NB4 (cell line): ENCODE results near the gene TIPARP.

Experiments used
- POLR2A ChIP-seq: IDR thresholded peaks from 2 replicates; pipeline ENCODE4 v1.6.1; 2011; ENCODE audit warnings: mild to moderate bottlenecking; ENCODE audit not compliant: insufficient read length; ENCODE audit errors: extremely low read depth
- TF ChIP-seq, protein P1 (sequence below): IDR thresholded peaks from one replicate; pipeline ENCODE4 v1.5.1; 2012; ENCODE audit warnings: low read depth, low read length
- TF ChIP-seq, protein P2 (sequence below): IDR thresholded peaks from 2 replicates; pipeline ENCODE4 v1.6.1; 2011; ENCODE audit warnings: low read depth, low read length

DNA sequence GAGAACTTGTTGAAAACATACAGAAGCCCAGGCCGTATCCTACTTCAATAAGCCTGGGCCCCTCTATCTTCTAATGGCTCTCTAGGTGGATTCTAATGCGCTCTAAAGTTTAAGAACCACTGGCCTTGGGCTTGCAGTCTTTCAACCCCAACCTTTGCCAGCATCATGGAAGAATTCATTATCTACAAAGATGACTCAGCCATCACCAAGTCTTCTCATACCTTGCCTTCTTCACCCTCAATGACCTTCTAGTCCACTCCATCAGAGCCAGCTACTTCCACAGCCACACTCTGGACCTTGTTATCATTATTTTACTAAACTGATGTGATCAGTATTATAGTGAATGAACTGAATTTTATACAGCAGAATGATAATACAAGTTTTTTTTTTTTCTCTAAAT is 16.9 kb upstream of the TIPARP start:
- TF ChIP-seq, protein P1, sequence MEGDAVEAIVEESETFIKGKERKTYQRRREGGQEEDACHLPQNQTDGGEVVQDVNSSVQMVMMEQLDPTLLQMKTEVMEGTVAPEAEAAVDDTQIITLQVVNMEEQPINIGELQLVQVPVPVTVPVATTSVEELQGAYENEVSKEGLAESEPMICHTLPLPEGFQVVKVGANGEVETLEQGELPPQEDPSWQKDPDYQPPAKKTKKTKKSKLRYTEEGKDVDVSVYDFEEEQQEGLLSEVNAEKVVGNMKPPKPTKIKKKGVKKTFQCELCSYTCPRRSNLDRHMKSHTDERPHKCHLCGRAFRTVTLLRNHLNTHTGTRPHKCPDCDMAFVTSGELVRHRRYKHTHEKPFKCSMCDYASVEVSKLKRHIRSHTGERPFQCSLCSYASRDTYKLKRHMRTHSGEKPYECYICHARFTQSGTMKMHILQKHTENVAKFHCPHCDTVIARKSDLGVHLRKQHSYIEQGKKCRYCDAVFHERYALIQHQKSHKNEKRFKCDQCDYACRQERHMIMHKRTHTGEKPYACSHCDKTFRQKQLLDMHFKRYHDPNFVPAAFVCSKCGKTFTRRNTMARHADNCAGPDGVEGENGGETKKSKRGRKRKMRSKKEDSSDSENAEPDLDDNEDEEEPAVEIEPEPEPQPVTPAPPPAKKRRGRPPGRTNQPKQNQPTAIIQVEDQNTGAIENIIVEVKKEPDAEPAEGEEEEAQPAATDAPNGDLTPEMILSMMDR, result no peak
- no peak for TF ChIP-seq POLR2A
- TF ChIP-seq, protein P2, sequence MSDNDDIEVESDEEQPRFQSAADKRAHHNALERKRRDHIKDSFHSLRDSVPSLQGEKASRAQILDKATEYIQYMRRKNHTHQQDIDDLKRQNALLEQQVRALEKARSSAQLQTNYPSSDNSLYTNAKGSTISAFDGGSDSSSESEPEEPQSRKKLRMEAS, result no peak
